Measurements from ENCODE around the gene STXBP6. TPM values are rescaled to one million over a fixed set of nuclear protein-coding genes. Genes with fewer than 3 reads are reported as not detected.

STXBP6 gene
- polyA plus RNA-seq, 1 donor from 2014 or later = not detected

- no peak overlapping the region for H3K4me3 Mint-ChIP-seq
- no peaks in the 10 kb centered on the region for H3K4me1 Mint-ChIP-seq
- H3K27me3 Mint-ChIP-seq = peaks cover 24% of the 10 kb centered on the region
- H3K27ac Mint-ChIP-seq = no peak overlapping the region
- no peaks in the 10 kb centered on the region for H3K36me3 Mint-ChIP-seq
- H3K9me3 Mint-ChIP-seq = peaks cover 0 to 6% (median 1%) of the 10 kb centered on the region in 3 donors
These were observed 288.8 kb downstream of the STXBP6 start for GRCh38 chr14:24761141-24761540.
